ENCODE results near the gene ADAMTS14. TPM values are rescaled to one million over a fixed set of nuclear protein-coding genes. Genes with fewer than 3 reads are reported as not detected.

Gene ADAMTS14
- total RNA-seq, 1 donor from 2014 or later: 29.8 TPM

GRCh38 chr10:70728328-70728727 lies 56.0 kb downstream of the ADAMTS14 start:
- no peak for DNase-seq
- H3K27me3 Mint-ChIP-seq (ENCODE audit: unreplicated experiment): peaks cover 4% of the 10 kb centered on the region
- no peak overlapping the region for H3K27ac Mint-ChIP-seq (ENCODE audit: unreplicated experiment)
- no peaks in the 10 kb centered on the region for H3K36me3 Mint-ChIP-seq (ENCODE audit: unreplicated experiment)
- H3K4me3 Mint-ChIP-seq (ENCODE audit: unreplicated experiment): no peak overlapping the region
- H3K9me3 Mint-ChIP-seq (ENCODE audit: unreplicated experiment): peaks cover 12% of the 10 kb centered on the region
- TF ChIP-seq CTCF (IDR thresholded peaks at IDR 0.05; ENCODE audit: partially characterized antibody, unreplicated experiment): no peak
- H3K4me1 Mint-ChIP-seq (ENCODE audit: low read depth, unreplicated experiment): peaks cover 17% of the 10 kb centered on the region

DNA sequence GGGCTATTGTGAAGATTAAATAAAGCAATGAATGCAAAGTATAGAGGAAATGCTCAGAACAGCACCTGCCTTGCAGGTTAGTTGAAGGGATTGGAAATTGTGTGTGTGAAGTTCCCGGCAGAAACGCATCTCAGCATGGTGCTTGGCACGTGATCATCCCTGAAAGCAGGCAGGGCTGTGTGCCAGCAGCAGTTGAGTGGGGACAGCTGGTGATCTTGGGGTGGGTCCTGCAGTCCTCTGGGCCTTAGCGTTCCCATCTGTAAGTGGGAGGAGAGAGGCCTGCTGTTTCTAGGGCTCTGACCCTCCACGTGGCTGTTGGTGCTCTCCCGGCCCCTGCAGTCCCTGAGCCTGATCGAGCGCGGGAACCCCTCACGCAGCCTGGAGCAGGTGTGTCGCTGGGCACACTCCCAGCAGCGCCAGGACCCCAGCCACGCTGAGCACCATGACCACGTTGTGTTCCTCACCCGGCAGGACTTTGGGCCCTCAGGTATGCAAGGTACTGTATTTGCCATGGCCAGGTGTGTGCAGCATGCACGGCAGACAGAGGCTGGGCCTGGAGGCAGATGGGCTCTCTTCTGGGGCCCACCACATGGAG lies 57.6 kb downstream of the ADAMTS14 start:
- no peak overlapping the region for H3K4me3 Mint-ChIP-seq (ENCODE audit: unreplicated experiment)
- TF ChIP-seq CTCF (IDR thresholded peaks at IDR 0.05; ENCODE audit: partially characterized antibody, unreplicated experiment): no peak
- H3K36me3 Mint-ChIP-seq (ENCODE audit: unreplicated experiment): no peaks in the 10 kb centered on the region

GRCh38 chr10:70730955-70731354 lies 58.6 kb downstream of the ADAMTS14 start:
- no peak for DNase-seq
- Mint-ChIP-seq H3K36me3 (ENCODE audit: unreplicated experiment) (no peaks in the 10 kb centered on the region), H3K9me3 (ENCODE audit: unreplicated experiment) (peaks cover 12% of the 10 kb centered on the region), H3K4me3 (ENCODE audit: unreplicated experiment) (no peak overlapping the region), H3K27ac (ENCODE audit: unreplicated experiment) (no peak overlapping the region), H3K4me1 (ENCODE audit: low read depth, unreplicated experiment) (peaks cover 15% of the 10 kb centered on the region), H3K27me3 (ENCODE audit: unreplicated experiment) (peaks cover 6% of the 10 kb centered on the region)
- TF ChIP-seq CTCF (IDR thresholded peaks at IDR 0.05; ENCODE audit: partially characterized antibody, unreplicated experiment): no peak

More for the DNA sequence above, 57.6 kb downstream of the ADAMTS14 start:
- DNase-seq: no peak
- Mint-ChIP-seq H3K9me3 (ENCODE audit: unreplicated experiment) (peaks cover 12% of the 10 kb centered on the region), H3K4me1 (ENCODE audit: low read depth, unreplicated experiment) (peaks cover 15% of the 10 kb centered on the region), H3K27me3 (ENCODE audit: unreplicated experiment) (peaks cover 6% of the 10 kb centered on the region), H3K27ac (ENCODE audit: unreplicated experiment) (peak overlapping the region; percentile 25)

DNA sequence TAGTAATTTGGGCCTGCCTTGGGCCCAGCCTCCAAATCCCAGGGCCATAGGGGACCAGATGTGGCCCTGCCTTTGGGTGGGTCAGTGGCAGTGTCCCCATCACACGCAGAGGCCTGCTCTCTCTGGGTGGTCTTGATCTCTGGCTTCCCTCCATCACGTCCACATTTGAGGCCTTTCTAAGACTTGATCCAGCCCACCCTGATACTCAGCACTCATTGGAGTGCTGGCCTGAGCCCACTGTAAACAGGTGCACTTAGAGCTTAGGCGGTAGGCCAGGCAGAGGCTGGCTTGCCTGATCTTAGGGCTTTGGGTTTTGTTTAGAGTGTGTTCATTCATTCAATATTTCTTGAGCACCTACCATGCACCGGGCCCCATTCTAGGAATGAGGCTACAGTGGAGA lies 60.3 kb downstream of the ADAMTS14 start:
- Mint-ChIP-seq H3K9me3 (ENCODE audit: unreplicated experiment) (peaks cover 10% of the 10 kb centered on the region), H3K4me1 (ENCODE audit: low read depth, unreplicated experiment) (peaks cover 12% of the 10 kb centered on the region), H3K27ac (ENCODE audit: unreplicated experiment) (no peak overlapping the region), H3K27me3 (ENCODE audit: unreplicated experiment) (peaks cover 6% of the 10 kb centered on the region), H3K36me3 (ENCODE audit: unreplicated experiment) (no peaks in the 10 kb centered on the region), H3K4me3 (ENCODE audit: unreplicated experiment) (no peak overlapping the region)
- no peak for DNase-seq
- no peak for TF ChIP-seq CTCF (IDR thresholded peaks at IDR 0.05; ENCODE audit: partially characterized antibody, unreplicated experiment)

- Mint-ChIP-seq H3K36me3 (ENCODE audit: unreplicated experiment) (no peaks in the 10 kb centered on the region), H3K27me3 (ENCODE audit: unreplicated experiment) (peaks cover 8% of the 10 kb centered on the region), H3K27ac (ENCODE audit: unreplicated experiment) (no peak overlapping the region), H3K9me3 (ENCODE audit: unreplicated experiment) (peaks cover 8% of the 10 kb centered on the region), H3K4me3 (ENCODE audit: unreplicated experiment) (no peak overlapping the region), H3K4me1 (ENCODE audit: low read depth, unreplicated experiment) (peaks cover 12% of the 10 kb centered on the region)
- TF ChIP-seq CTCF (IDR thresholded peaks at IDR 0.05; ENCODE audit: partially characterized antibody, unreplicated experiment): no peak
- DNase-seq: no peak
These were observed 60.7 kb downstream of the ADAMTS14 start for GRCh38 chr10:70733051-70733450.

Data from glutamatergic neuron (in vitro differentiated cells).